ENCODE data around the gene FBXW8.

Gene FBXW8

GRCh38 chr12:116959198-116959460 lies 48.4 kb downstream of the FBXW8 start:
- H3K27ac ChIP-seq: no peak overlapping the region
- no peak for TF ChIP-seq ZFX (IDR thresholded peaks at IDR 0.05)
- TF ChIP-seq, protein P1, sequence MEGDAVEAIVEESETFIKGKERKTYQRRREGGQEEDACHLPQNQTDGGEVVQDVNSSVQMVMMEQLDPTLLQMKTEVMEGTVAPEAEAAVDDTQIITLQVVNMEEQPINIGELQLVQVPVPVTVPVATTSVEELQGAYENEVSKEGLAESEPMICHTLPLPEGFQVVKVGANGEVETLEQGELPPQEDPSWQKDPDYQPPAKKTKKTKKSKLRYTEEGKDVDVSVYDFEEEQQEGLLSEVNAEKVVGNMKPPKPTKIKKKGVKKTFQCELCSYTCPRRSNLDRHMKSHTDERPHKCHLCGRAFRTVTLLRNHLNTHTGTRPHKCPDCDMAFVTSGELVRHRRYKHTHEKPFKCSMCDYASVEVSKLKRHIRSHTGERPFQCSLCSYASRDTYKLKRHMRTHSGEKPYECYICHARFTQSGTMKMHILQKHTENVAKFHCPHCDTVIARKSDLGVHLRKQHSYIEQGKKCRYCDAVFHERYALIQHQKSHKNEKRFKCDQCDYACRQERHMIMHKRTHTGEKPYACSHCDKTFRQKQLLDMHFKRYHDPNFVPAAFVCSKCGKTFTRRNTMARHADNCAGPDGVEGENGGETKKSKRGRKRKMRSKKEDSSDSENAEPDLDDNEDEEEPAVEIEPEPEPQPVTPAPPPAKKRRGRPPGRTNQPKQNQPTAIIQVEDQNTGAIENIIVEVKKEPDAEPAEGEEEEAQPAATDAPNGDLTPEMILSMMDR (conservative IDR thresholded peaks at IDR 0.05): no peak

DNA sequence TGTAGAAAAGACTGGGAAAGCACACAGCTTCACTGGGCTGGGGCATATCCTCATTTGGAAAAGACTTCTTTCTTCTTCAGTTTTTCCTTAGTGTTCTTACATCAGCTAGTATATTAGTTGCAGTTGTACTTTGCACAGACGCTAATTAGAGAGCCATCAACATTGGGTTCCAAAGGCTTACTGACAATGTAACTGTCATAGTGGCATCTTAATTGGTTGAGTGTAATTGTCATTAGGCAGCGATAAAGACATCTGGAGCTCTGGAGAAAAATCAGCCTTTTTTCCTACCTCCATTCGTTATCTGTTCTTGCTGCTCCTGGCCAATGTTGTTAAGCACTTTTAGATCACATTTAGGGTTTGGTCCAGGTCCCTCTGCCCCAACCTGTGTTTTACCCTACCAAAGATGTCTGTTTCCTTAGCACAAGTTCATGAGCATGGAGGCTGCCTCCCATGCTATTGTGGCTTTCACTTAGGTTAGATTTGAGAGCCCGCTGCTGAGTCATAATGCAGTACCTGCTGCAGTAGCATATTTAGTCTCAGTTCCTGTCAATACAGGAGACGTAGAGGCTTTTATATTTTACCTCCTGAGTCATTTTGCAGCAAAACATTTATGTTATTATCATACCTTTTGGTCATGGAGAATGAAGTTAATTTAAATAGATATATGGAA lies 49.2 kb downstream of the FBXW8 start:
- no peak overlapping the region for H3K27ac ChIP-seq
- TF ChIP-seq, protein P1 (conservative IDR thresholded peaks at IDR 0.05): no peak
- TF ChIP-seq ZFX (IDR thresholded peaks at IDR 0.05): no peak

- H3K27ac ChIP-seq: no peak overlapping the region
- TF ChIP-seq, protein P1 (conservative IDR thresholded peaks at IDR 0.05): no peak
- TF ChIP-seq ZFX (IDR thresholded peaks at IDR 0.05): no peak
Observed at GRCh38 chr12:116962197-116962596, 51.4 kb downstream of the FBXW8 start.

- no peak overlapping the region for H3K27ac ChIP-seq
- TF ChIP-seq, protein P1 (conservative IDR thresholded peaks at IDR 0.05): no peak
- no peak for TF ChIP-seq ZFX (IDR thresholded peaks at IDR 0.05)
Observed at GRCh38 chr12:116962783-116963356, 52.1 kb downstream of the FBXW8 start.

- H3K27ac ChIP-seq: no peak overlapping the region
- no peak for TF ChIP-seq ZFX (IDR thresholded peaks at IDR 0.05)
- TF ChIP-seq, protein P1 (conservative IDR thresholded peaks at IDR 0.05): no peak
Observed at GRCh38 chr12:116964054-116965050, 53.6 kb downstream of the FBXW8 start.

DNA sequence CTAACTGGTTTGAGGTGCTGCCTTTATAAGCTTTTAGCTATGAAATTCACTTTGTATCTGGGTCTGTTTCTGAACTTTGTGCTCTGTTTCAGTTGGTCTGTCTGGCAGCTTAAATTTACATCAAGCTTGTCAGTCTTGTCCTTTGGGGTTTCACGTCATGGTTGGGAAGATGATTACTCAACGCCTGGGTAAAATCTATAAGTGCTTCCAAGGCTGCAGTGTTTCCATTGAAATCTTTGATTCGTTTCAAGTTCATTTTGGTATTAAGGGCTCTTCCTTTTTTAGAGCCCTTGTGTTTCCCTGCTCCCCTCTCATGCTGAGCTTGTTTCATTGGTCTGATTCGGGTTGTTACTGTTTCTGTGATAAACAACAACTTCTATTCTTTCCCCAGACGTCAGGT lies 58.2 kb downstream of the FBXW8 start:
- H3K27ac ChIP-seq: no peak overlapping the region
- TF ChIP-seq, protein P1 (conservative IDR thresholded peaks at IDR 0.05): no peak
- TF ChIP-seq ZFX (IDR thresholded peaks at IDR 0.05): no peak
